ENCODE data around the gene TMPRSS6.

TMPRSS6 gene

DNA sequence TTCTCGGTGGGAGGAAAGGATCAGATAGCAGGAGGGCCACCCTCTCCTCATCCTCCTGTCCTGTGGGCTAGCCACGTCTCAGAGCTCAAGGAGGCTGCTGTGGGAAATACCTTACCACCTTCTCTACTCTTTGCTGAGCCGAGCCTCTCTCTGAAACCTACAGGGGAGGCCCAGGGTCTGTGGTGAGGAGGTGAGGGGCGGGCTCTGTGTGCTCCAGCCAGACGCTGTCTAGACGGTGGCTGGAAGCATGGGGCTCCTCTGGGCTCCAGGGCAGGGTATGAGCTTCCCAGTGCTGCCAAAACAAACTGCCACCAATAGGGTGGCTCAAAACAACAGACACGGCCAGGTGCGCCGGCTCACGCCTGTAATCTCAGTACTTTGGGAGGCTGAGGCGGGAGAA, 5.5 kb upstream of the TMPRSS6 start:
- FAIRE-seq, result no peak

DNA sequence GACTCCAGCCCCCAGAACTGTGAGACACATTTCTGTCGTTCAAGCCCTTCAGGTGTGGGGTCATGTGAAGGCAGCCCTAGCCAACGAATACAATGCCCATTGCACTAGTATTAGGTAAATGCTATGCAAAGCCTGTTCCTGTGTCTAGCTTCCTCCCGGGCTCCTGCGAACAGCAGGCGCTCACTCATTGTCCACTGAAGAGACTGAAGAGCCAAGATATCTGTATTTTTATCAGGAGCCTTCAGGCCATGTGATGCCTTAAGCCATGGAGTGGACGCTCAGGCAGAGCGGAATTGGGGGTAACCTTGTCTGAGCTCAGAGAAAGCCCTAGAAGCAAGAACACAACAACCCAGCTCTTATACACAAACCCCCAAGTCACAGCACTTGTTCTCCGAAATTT, 4.2 kb upstream of the TMPRSS6 start:
- FAIRE-seq, result no peak

GRCh38 chr22:37112084-37112728, 2.7 kb upstream of the TMPRSS6 start:
- FAIRE-seq, result no peak

DNA sequence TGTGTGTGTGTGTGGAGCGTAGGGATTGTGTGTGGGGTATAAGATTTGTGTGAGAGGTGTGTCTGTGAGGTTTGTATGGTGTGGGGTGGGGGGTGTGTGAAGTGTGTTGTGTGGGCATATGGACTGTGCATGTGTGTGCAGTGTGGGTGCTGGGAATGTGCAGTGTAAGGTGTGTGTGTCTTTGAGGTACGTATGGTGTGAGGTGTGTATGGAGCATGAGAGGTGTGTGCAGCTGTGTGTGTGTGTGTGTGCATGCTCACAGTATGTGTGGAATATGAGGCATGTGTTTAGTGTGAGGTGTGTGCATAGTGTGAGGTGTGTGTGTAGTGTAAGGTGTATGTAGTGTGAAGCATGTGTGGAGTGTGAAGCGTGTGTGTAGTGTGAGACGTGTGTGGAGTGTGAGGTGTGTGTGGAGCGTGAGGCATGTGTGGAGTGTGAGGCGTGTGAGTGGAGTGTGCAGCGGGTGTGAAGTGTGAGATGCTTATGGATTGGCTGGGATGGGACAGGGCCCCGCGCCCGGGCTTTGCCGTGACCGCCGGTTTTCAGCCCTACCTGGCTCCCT, 1.7 kb upstream of the TMPRSS6 start:
- FAIRE-seq, result no peak

- FAIRE-seq, result no peak
Observed at GRCh38 chr22:37107816-37108621, 1.5 kb downstream of the TMPRSS6 start.

GRCh38 chr22:37105990-37106389, 3.5 kb downstream of the TMPRSS6 start:
- FAIRE-seq, result no peak

DNA sequence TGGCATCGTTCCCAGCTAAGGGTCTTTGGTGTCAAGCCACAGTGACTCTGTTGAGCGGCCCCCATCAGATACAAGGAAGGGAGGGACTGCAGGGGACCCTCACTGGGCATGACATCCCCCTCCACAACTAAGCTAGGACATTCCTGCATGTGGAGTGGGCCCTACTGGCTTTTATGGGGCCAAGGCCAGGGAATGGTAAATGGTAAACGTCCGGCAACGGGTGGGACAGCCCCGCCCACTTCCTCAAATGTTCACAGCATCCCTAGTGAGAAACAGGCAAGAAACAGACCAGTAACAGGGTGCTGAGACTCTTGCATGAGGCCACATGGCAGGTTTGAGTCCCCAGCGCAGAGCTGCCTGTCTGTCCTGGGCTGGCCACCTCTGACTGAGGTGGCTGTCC, 4.4 kb downstream of the TMPRSS6 start:
- FAIRE-seq, result no peak

- no peak for FAIRE-seq
Observed at GRCh38 chr22:37103656-37104452, 5.7 kb downstream of the TMPRSS6 start.

DNA sequence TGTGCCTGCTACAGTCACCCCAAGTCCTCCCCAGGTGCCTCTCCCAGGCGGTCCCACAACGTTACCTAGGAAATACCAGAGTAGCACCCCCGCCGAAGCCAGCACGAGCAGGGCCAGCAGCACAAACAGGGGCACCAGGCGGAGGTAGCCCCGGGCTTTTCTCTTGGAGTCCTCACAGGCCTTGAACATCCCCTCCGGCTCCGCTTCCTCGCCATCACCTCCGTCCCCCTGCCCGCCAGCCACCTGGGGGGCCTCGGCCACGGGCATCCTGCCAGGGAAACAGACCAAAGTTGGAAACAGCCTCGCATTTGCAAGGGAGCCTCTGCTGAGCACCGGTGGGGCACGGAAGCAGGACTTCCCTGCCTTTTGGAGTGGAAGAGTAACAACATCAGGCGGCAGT, 6.4 kb downstream of the TMPRSS6 start:
- FAIRE-seq, result no peak

DNA sequence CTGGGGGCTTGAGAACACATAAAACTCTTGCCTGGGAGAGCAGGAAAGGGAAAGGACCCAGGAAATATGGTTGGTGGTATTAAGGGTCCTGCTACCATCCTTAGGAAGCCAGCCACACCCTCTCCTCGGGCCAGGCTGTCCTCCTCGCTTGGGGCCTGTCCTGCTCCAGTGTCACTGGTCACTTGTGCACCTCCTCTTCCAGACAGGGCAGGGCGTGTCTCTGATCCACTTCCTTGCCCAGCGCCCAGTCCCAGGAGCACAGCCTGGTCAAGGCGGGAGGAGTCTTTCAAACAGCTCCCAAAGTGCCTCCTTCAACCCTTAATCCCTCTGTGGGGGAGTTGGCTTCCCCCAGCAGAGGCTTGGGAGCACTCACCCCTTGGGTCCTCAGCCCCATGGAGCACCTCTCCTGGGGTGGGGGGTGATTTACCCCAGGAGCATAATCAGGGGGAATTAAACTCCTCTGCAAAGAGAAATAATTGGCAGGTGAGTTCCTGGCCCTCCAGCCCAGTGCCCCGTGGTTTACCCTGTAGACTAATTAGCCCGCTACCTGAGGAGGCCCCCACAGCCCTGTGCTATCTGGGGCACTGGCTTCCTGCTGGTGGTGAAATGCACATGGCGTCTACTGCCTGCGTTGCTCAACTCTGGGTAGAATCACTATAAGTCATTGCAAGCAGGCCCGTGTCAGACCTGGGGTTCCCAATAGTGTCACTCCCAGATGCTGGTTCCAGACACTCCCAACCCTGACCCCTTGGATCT, 8.0 kb downstream of the TMPRSS6 start:
- no peak for FAIRE-seq

GRCh38 chr22:37100589-37101127, 8.9 kb downstream of the TMPRSS6 start:
- FAIRE-seq, result no peak

DNA sequence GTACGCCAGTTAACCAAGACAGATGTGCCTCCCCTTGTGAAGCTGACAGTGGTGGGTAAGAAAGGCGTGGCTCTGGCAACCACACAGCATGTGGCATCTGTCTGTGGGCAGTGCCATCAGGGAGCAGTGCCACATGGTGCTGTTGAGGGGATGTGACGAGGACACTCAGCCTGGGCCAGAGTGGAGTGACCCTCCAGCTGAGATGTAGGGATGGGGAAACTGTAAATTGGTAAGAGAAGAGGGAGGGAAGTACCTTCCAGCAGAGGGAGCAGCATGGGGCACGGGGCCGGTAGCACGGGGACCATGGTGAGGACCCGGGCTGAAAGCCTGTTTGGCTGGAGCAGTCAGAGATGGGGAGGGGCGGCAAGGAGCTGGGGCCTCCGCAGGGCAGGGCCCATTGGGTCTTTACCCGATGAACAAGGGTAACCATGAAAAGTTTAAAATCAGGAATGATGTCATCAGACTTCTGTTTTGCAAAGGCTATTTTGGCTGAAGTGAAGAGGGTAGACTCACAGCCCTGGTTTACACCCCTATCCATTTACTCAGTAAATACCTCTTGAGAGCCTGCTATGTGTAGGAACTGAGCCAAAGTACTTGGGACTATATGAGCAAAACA, 10.4 kb downstream of the TMPRSS6 start:
- no peak for FAIRE-seq

- no peak for FAIRE-seq
Observed at GRCh38 chr22:37097346-37097745, 12.2 kb downstream of the TMPRSS6 start.

DNA sequence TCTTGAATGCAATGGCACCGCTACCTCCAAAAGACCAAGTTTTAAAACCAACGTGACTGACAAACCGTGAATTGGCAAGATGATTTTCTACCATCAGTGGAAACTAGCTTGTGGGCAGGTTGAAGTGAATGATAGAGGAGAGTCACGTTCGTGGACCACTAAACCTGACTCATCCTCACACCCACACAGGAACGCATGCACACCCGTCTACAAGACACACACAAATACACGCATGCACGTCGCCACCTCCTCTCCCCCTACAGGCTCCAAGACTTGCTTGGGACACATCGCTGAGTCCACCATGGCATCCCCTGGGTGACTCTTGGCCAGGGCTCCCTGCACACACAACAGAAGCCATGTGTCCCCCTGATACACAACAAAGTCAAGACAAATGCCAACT, 14.4 kb downstream of the TMPRSS6 start:
- FAIRE-seq, result no peak

GRCh38 chr22:37094239-37094638, 15.3 kb downstream of the TMPRSS6 start:
- no peak for FAIRE-seq

GRCh38 chr22:37092997-37093396, 16.5 kb downstream of the TMPRSS6 start:
- no peak for FAIRE-seq

DNA sequence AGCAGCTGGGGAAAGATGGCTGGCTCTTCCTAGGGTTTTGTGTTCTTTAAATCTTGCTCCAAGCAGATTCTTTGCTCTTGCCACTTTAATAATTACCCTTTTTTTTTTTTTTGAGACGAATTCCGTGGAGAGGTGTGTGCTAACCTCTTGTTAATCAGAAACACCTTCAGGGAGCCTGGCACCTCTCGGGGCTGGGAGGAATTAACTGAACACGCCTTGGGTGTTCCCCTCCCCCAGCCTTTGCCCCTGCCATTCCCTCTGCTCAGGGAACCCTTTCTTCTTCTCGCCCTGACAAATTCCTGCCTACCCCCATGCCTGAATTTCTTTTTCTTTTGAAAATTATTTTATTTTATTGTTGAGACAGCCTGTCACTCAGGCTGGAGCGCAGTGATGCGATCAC, 17.5 kb downstream of the TMPRSS6 start:
- no peak for FAIRE-seq

DNA sequence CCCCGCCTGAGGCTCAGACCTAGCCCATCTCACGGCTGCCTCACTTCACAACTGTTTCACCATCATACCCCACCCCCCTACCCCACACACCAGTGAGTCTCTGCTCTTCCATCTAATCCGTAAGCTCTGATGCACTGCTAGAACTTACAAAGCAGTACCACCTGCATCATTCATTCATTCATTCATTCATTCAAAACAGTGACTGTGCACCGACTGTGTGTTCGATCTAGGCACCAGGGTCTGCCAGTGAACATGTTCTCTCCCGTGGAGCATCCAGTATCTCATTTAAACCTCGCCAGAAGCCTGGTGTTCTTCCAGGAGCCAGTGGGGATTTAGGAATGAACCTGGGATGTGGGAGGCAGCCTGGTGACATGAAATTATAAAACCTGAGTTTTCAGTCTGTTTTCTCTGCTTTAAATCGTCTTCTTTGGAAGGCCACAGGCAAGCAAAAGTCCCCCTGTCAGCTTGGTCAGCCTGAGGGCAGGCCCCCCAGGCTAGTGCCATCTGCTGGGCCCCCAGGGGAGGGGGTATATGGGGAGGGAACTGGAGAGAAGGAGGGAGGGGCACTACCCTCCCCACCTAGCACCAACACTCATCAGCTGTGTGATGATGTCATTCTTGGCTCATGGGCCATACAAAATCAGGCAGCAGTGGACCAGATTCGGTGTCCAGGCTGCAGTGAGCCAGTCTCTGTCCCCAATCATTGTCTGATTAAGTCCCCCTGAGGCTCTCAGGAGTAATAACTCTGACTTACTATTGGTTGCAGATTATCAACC, 18.4 kb downstream of the TMPRSS6 start:
- FAIRE-seq, result no peak

DNA sequence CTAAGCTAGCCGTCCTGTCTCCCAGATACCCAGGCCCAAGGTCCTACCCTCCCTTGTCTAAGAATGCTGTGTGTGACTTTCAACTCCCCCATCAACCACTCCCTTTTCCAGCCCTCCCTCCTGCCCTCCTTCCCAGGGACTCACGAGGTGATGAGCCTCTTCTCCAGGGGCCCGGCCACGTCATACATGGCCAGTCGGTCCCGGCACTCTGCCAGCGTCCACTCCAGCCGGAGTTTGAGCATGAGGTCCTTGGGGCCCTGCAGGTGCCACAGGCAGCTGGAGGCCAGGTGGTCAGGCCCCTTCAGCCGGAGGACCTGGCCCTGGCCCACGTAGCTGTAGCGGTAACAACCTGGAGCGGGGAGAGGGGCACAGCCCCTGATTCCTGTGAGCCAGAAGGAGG, 20.1 kb downstream of the TMPRSS6 start:
- FAIRE-seq, result no peak

GRCh38 chr22:37088750-37089408, 20.6 kb downstream of the TMPRSS6 start:
- FAIRE-seq, result no peak

Measured in G401.6 (cell line).